Measurements from ENCODE around the gene MRTFA. TPM values are rescaled to one million over a fixed set of nuclear protein-coding genes. Genes with fewer than 3 reads are reported as not detected.

MRTFA gene
- total RNA-seq, 1 donor from 2014 or later: 52.8 TPM

- H3K27ac Mint-ChIP-seq (ENCODE audit: unreplicated experiment): peak overlapping the region; percentile 19
- TF ChIP-seq CTCF (conservative IDR thresholded peaks at IDR 0.05): no peak
- no peaks in the 10 kb centered on the region for H3K9me3 Mint-ChIP-seq
- H3K36me3 Mint-ChIP-seq (ENCODE audit: low read depth): peaks cover 3% of the 10 kb centered on the region
- DNase-seq (ENCODE audit: low read depth, low spot score): no peak
- no peaks in the 10 kb centered on the region for H3K4me1 Mint-ChIP-seq
- peak overlapping the region; percentile 47 for H3K4me3 Mint-ChIP-seq
- no peaks in the 10 kb centered on the region for H3K27me3 Mint-ChIP-seq (ENCODE audit: low read depth)
Observed at GRCh38 chr22:40410272-40410671, 226.2 kb downstream of the MRTFA start.

- no peak overlapping the region for H3K27ac Mint-ChIP-seq (ENCODE audit: unreplicated experiment)
- H3K27me3 Mint-ChIP-seq (ENCODE audit: low read depth): no peaks in the 10 kb centered on the region
- TF ChIP-seq CTCF (conservative IDR thresholded peaks at IDR 0.05): no peak
- no peaks in the 10 kb centered on the region for H3K9me3 Mint-ChIP-seq
- no peaks in the 10 kb centered on the region for H3K4me1 Mint-ChIP-seq
- H3K4me3 Mint-ChIP-seq: peak overlapping the region; percentile 47
- DNase-seq (ENCODE audit: low read depth, low spot score): no peak
- peaks cover 3% of the 10 kb centered on the region for H3K36me3 Mint-ChIP-seq (ENCODE audit: low read depth)
Observed at GRCh38 chr22:40409613-40410113, 226.9 kb downstream of the MRTFA start.

DNA sequence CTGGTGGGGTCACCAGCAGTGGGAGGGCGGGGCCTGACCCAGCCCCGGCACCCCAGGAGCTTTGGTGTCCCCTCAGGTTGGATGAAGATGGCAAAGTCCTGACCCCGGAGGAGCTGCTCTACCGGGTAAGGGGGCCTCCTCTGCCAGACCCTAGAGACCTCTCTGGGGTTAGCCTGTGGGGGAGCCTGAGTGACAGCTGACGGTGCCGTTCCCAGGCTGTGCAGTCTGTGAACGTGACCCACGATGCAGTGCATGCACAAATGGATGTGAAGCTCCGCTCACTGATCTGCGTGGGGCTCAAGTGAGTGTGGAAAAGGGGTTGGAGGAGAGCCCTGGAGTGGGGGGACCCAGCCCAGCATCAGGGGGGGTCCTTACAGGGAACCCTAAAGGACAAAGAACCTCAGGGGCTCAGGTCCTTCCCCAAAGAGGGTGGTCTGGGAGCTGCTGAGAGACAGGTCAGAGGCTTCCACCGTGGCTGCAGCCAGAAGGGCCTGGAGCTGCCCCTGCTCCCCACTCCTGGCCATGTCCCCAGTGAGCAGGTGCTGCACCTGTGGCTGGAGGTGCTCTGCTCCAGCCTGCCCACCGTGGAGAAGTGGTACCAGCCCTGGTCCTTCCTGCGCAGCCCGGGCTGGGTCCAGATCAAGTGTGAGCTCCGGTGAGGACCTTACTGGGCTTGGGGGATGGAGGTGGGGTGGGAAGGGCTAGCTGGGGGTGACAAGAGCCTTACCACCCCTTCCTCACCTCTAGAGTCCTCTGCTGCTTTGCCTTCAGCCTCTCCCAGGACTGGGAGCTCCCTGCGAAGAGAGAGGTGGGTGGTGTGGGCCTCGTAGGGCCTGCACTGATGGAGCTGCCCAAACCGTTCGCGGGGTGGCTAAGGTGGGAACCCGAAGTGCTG is 227.6 kb downstream of the MRTFA start:
- Mint-ChIP-seq H3K4me1 (no peaks in the 10 kb centered on the region), H3K36me3 (ENCODE audit: low read depth) (peaks cover 3% of the 10 kb centered on the region), H3K9me3 (no peaks in the 10 kb centered on the region), H3K27me3 (ENCODE audit: low read depth) (no peaks in the 10 kb centered on the region), H3K27ac (ENCODE audit: unreplicated experiment) (no peak overlapping the region), H3K4me3 (no peak overlapping the region)
- no peak for TF ChIP-seq CTCF (conservative IDR thresholded peaks at IDR 0.05)
- no peak for DNase-seq (ENCODE audit: low read depth, low spot score)

DNA sequence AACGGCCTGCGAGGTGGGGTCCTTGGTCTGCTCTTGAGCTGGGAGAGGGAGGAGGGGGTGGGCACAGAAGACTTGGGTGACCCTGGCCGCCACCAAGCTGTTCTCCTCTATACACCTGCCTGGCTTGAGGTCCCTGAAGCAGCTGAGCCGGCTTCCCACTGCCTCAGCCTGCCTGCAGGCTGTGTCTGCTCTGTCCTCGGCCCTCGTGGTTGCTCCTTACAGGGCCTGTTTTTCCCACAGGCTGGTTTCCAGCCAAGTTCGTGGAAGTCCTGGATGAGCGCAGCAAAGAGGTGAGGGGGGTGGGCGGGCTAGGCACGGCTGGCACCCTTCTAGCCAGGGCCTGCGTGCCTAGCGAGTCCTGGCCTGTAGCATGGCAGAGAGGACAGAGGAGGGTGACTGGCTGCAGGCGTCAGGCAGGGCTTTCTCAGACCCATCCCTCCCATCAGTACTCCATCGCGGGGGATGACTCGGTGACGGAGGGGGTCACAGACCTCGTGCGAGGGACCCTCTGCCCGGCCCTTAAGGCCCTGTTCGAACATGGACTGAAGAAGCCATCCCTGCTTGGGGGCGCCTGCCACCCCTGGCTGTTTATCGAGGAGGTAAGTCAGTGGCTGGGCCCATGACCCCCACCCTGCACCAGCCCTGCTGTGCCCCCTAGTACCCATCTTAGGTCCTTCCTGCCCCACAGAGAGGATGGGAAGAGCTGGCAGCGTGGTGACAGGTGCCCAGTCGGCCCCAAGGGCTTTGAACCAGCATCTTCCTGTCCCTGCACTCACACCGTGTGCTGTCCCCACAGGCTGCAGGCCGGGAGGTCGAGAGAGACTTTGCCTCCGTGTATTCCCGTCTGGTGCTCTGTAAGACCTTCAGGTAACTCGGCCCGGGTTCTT is 228.4 kb downstream of the MRTFA start:
- Mint-ChIP-seq H3K9me3 (no peaks in the 10 kb centered on the region), H3K4me3 (no peak overlapping the region), H3K27me3 (ENCODE audit: low read depth) (no peaks in the 10 kb centered on the region), H3K4me1 (no peaks in the 10 kb centered on the region), H3K36me3 (ENCODE audit: low read depth) (peaks cover 8% of the 10 kb centered on the region), H3K27ac (ENCODE audit: unreplicated experiment) (no peak overlapping the region)
- TF ChIP-seq CTCF (conservative IDR thresholded peaks at IDR 0.05): no peak
- DNase-seq (ENCODE audit: low read depth, low spot score): no peak

- no peaks in the 10 kb centered on the region for H3K4me1 Mint-ChIP-seq
- H3K27me3 Mint-ChIP-seq (ENCODE audit: low read depth): no peaks in the 10 kb centered on the region
- no peaks in the 10 kb centered on the region for H3K9me3 Mint-ChIP-seq
- DNase-seq (ENCODE audit: low read depth, low spot score): no peak
- H3K27ac Mint-ChIP-seq (ENCODE audit: unreplicated experiment): no peak overlapping the region
- no peak overlapping the region for H3K4me3 Mint-ChIP-seq
- TF ChIP-seq CTCF (conservative IDR thresholded peaks at IDR 0.05): no peak
- peaks cover 7% of the 10 kb centered on the region for H3K36me3 Mint-ChIP-seq (ENCODE audit: low read depth)
Observed at GRCh38 chr22:40407021-40407761, 229.3 kb downstream of the MRTFA start.

Measured in neural crest cell (in vitro differentiated cells).